ENCODE data around the gene TBC1D22A.

TBC1D22A gene

GRCh38 chr22:47190276-47190956, 428.0 kb downstream of the TBC1D22A start:
- no peaks in the 10 kb centered on the region for H3K36me3 ChIP-seq (ENCODE audit: insufficient read depth, low read length)
- H3K27me3 ChIP-seq (ENCODE audit: control insufficient read depth, insufficient read depth, low read length), result peaks cover 15% of the 10 kb centered on the region
- no peak overlapping the region for H3K9ac ChIP-seq (ENCODE audit: low read depth, low read length)
- H3K4me1 ChIP-seq (ENCODE audit: control insufficient read depth, insufficient read depth, low read length), result no peaks in the 10 kb centered on the region
- no peak overlapping the region for H3K4me2 ChIP-seq (ENCODE audit: low read length)
- H3K9me3 ChIP-seq (replicated peaks; ENCODE audit: low read length), result no peaks in the 10 kb centered on the region
- no peak overlapping the region for H3K4me3 ChIP-seq (ENCODE audit: low read length)

GRCh38 chr22:47190957-47191670, 428.7 kb downstream of the TBC1D22A start:
- no peak overlapping the region for H3K4me3 ChIP-seq (ENCODE audit: low read length)
- H3K4me1 ChIP-seq (ENCODE audit: control insufficient read depth, insufficient read depth, low read length), result no peaks in the 10 kb centered on the region
- H3K9ac ChIP-seq (ENCODE audit: low read depth, low read length), result no peak overlapping the region
- no peak overlapping the region for H3K4me2 ChIP-seq (ENCODE audit: low read length)
- H3K9me3 ChIP-seq (replicated peaks; ENCODE audit: low read length), result no peaks in the 10 kb centered on the region
- H3K36me3 ChIP-seq (ENCODE audit: insufficient read depth, low read length), result no peaks in the 10 kb centered on the region
- peaks cover 15% of the 10 kb centered on the region for H3K27me3 ChIP-seq (ENCODE audit: control insufficient read depth, insufficient read depth, low read length)

- H3K4me2 ChIP-seq (ENCODE audit: low read length), result no peak overlapping the region
- H3K4me1 ChIP-seq (ENCODE audit: control insufficient read depth, insufficient read depth, low read length), result no peaks in the 10 kb centered on the region
- H3K9me3 ChIP-seq (replicated peaks; ENCODE audit: low read length), result no peaks in the 10 kb centered on the region
- H3K4me3 ChIP-seq (ENCODE audit: low read length), result no peak overlapping the region
- H3K27me3 ChIP-seq (ENCODE audit: control insufficient read depth, insufficient read depth, low read length), result peaks cover 15% of the 10 kb centered on the region
- no peaks in the 10 kb centered on the region for H3K36me3 ChIP-seq (ENCODE audit: insufficient read depth, low read length)
- H3K9ac ChIP-seq (ENCODE audit: low read depth, low read length), result no peak overlapping the region
These were observed 429.5 kb downstream of the TBC1D22A start for GRCh38 chr22:47191671-47192650.

GRCh38 chr22:47192651-47193437, 430.4 kb downstream of the TBC1D22A start:
- no peak overlapping the region for H3K4me2 ChIP-seq (ENCODE audit: low read length)

GRCh38 chr22:47193606-47194329, 431.3 kb downstream of the TBC1D22A start:
- Histone ChIP-seq H3K4me3 (ENCODE audit: low read length) (no peak overlapping the region), H3K36me3 (ENCODE audit: insufficient read depth, low read length) (no peaks in the 10 kb centered on the region), H3K4me2 (ENCODE audit: low read length) (no peak overlapping the region), H3K27me3 (ENCODE audit: control insufficient read depth, insufficient read depth, low read length) (no peaks in the 10 kb centered on the region), H3K4me1 (ENCODE audit: control insufficient read depth, insufficient read depth, low read length) (no peaks in the 10 kb centered on the region), H3K9ac (ENCODE audit: low read depth, low read length) (no peak overlapping the region), H3K9me3 (replicated peaks; ENCODE audit: low read length) (no peaks in the 10 kb centered on the region)

More at GRCh38 chr22:47192651-47193437, 430.4 kb downstream of the TBC1D22A start:
- no peak overlapping the region for H3K9ac ChIP-seq (ENCODE audit: low read depth, low read length)
- no peak overlapping the region for H3K4me3 ChIP-seq (ENCODE audit: low read length)
- H3K27me3 ChIP-seq (ENCODE audit: control insufficient read depth, insufficient read depth, low read length), result peaks cover 8% of the 10 kb centered on the region
- H3K4me1 ChIP-seq (ENCODE audit: control insufficient read depth, insufficient read depth, low read length), result no peaks in the 10 kb centered on the region
- H3K36me3 ChIP-seq (ENCODE audit: insufficient read depth, low read length), result no peaks in the 10 kb centered on the region
- H3K9me3 ChIP-seq (replicated peaks; ENCODE audit: low read length), result no peaks in the 10 kb centered on the region

- Histone ChIP-seq H3K4me2 (ENCODE audit: low read length) (no peak overlapping the region), H3K4me3 (ENCODE audit: low read length) (no peak overlapping the region), H3K4me1 (ENCODE audit: control insufficient read depth, insufficient read depth, low read length) (no peaks in the 10 kb centered on the region), H3K27me3 (ENCODE audit: control insufficient read depth, insufficient read depth, low read length) (peaks cover under 1% of the 10 kb centered on the region), H3K9ac (ENCODE audit: low read depth, low read length) (no peak overlapping the region), H3K9me3 (replicated peaks; ENCODE audit: low read length) (no peaks in the 10 kb centered on the region), H3K36me3 (ENCODE audit: insufficient read depth, low read length) (no peaks in the 10 kb centered on the region)
These were observed 432.2 kb downstream of the TBC1D22A start for GRCh38 chr22:47194476-47195155.

GRCh38 chr22:47195156-47195483, 432.7 kb downstream of the TBC1D22A start:
- H3K4me2 ChIP-seq (ENCODE audit: low read length), result no peak overlapping the region
- H3K4me3 ChIP-seq (ENCODE audit: low read length), result no peak overlapping the region
- no peaks in the 10 kb centered on the region for H3K36me3 ChIP-seq (ENCODE audit: insufficient read depth, low read length)
- H3K4me1 ChIP-seq (ENCODE audit: control insufficient read depth, insufficient read depth, low read length), result no peaks in the 10 kb centered on the region
- no peaks in the 10 kb centered on the region for H3K9me3 ChIP-seq (replicated peaks; ENCODE audit: low read length)
- H3K9ac ChIP-seq (ENCODE audit: low read depth, low read length), result no peak overlapping the region
- peaks cover 6% of the 10 kb centered on the region for H3K27me3 ChIP-seq (ENCODE audit: control insufficient read depth, insufficient read depth, low read length)

GRCh38 chr22:47195484-47196165, 433.2 kb downstream of the TBC1D22A start:
- H3K27me3 ChIP-seq (ENCODE audit: control insufficient read depth, insufficient read depth, low read length), result peaks cover 11% of the 10 kb centered on the region
- no peak overlapping the region for H3K9ac ChIP-seq (ENCODE audit: low read depth, low read length)
- no peak overlapping the region for H3K4me3 ChIP-seq (ENCODE audit: low read length)
- H3K4me1 ChIP-seq (ENCODE audit: control insufficient read depth, insufficient read depth, low read length), result no peaks in the 10 kb centered on the region
- H3K4me2 ChIP-seq (ENCODE audit: low read length), result no peak overlapping the region
- H3K9me3 ChIP-seq (replicated peaks; ENCODE audit: low read length), result no peaks in the 10 kb centered on the region
- no peaks in the 10 kb centered on the region for H3K36me3 ChIP-seq (ENCODE audit: insufficient read depth, low read length)

GRCh38 chr22:47196166-47196849, 433.9 kb downstream of the TBC1D22A start:
- no peaks in the 10 kb centered on the region for H3K4me1 ChIP-seq (ENCODE audit: control insufficient read depth, insufficient read depth, low read length)
- H3K27me3 ChIP-seq (ENCODE audit: control insufficient read depth, insufficient read depth, low read length), result peaks cover 18% of the 10 kb centered on the region
- H3K9me3 ChIP-seq (replicated peaks; ENCODE audit: low read length), result no peaks in the 10 kb centered on the region
- no peak overlapping the region for H3K4me3 ChIP-seq (ENCODE audit: low read length)
- H3K9ac ChIP-seq (ENCODE audit: low read depth, low read length), result no peak overlapping the region
- H3K36me3 ChIP-seq (ENCODE audit: insufficient read depth, low read length), result no peaks in the 10 kb centered on the region
- H3K4me2 ChIP-seq (ENCODE audit: low read length), result no peak overlapping the region
